ENCODE results near the gene HRH2.

DNA sequence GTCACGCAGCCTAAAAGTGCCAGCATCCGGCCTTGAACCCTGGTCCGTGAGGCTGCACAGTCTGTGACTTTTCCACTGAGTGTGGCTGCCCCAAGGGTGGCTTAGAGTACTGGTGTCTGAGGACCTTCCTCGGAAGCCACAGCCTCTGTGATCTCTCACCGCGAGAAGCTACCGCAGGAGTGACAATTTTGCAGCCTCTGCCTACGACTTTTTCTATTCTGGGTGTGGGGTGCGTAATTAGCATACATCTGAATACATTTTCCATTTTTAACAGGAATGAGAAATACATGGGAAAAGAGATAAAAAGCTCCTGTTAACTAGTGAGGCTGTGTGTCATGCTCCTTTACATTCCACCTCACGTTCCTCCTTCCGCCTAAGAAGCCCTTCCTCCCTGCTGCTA is 48.3 kb upstream of the HRH2 start:
- TF ChIP-seq, protein P1, sequence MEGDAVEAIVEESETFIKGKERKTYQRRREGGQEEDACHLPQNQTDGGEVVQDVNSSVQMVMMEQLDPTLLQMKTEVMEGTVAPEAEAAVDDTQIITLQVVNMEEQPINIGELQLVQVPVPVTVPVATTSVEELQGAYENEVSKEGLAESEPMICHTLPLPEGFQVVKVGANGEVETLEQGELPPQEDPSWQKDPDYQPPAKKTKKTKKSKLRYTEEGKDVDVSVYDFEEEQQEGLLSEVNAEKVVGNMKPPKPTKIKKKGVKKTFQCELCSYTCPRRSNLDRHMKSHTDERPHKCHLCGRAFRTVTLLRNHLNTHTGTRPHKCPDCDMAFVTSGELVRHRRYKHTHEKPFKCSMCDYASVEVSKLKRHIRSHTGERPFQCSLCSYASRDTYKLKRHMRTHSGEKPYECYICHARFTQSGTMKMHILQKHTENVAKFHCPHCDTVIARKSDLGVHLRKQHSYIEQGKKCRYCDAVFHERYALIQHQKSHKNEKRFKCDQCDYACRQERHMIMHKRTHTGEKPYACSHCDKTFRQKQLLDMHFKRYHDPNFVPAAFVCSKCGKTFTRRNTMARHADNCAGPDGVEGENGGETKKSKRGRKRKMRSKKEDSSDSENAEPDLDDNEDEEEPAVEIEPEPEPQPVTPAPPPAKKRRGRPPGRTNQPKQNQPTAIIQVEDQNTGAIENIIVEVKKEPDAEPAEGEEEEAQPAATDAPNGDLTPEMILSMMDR (IDR thresholded peaks at IDR 0.05; ENCODE audit: low read length), result no peak
- no peak for TF ChIP-seq EZH2 (IDR thresholded peaks at IDR 0.05; ENCODE audit: borderline replicate concordance, low read length)

All from OCI-LY1 (cell line).